HL-60 (cell line): ENCODE data around the gene EYS.

Experiments used
- TF ChIP-seq, protein P1 (sequence below): IDR thresholded peaks from 2 replicates; pipeline ENCODE4 v1.6.1; 2012; ENCODE audit warnings: low read depth; ENCODE audit not compliant: insufficient replicate concordance
- TF ChIP-seq, protein P2 (sequence below): IDR thresholded peaks from one replicate; pipeline ENCODE4 v1.5.1; 2011; ENCODE audit warnings: low read length, control low read depth, inconsistent platforms; ENCODE audit not compliant: insufficient read depth

DNA sequence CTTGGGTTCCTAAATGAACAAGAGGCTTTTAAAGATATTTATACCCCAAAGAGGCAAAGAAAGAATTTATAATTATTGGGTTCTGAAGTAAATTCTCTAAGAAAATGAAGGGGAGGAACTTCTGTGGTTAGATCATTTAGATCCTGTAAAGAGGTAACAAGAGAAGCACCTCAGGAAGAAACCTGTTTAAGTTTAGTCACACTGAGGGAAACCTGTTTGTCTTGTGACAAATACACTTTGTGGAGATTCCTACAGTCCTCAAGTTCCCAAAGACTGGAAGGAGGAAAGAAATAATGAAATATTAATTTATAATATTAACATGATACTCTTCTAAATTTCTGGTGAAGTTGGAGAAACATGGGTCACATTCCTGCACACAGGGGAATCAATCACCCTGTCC, 647.5 kb downstream of the EYS start:
- TF ChIP-seq, protein P1, sequence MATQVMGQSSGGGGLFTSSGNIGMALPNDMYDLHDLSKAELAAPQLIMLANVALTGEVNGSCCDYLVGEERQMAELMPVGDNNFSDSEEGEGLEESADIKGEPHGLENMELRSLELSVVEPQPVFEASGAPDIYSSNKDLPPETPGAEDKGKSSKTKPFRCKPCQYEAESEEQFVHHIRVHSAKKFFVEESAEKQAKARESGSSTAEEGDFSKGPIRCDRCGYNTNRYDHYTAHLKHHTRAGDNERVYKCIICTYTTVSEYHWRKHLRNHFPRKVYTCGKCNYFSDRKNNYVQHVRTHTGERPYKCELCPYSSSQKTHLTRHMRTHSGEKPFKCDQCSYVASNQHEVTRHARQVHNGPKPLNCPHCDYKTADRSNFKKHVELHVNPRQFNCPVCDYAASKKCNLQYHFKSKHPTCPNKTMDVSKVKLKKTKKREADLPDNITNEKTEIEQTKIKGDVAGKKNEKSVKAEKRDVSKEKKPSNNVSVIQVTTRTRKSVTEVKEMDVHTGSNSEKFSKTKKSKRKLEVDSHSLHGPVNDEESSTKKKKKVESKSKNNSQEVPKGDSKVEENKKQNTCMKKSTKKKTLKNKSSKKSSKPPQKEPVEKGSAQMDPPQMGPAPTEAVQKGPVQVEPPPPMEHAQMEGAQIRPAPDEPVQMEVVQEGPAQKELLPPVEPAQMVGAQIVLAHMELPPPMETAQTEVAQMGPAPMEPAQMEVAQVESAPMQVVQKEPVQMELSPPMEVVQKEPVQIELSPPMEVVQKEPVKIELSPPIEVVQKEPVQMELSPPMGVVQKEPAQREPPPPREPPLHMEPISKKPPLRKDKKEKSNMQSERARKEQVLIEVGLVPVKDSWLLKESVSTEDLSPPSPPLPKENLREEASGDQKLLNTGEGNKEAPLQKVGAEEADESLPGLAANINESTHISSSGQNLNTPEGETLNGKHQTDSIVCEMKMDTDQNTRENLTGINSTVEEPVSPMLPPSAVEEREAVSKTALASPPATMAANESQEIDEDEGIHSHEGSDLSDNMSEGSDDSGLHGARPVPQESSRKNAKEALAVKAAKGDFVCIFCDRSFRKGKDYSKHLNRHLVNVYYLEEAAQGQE: no peak
- TF ChIP-seq, protein P2, sequence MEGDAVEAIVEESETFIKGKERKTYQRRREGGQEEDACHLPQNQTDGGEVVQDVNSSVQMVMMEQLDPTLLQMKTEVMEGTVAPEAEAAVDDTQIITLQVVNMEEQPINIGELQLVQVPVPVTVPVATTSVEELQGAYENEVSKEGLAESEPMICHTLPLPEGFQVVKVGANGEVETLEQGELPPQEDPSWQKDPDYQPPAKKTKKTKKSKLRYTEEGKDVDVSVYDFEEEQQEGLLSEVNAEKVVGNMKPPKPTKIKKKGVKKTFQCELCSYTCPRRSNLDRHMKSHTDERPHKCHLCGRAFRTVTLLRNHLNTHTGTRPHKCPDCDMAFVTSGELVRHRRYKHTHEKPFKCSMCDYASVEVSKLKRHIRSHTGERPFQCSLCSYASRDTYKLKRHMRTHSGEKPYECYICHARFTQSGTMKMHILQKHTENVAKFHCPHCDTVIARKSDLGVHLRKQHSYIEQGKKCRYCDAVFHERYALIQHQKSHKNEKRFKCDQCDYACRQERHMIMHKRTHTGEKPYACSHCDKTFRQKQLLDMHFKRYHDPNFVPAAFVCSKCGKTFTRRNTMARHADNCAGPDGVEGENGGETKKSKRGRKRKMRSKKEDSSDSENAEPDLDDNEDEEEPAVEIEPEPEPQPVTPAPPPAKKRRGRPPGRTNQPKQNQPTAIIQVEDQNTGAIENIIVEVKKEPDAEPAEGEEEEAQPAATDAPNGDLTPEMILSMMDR: no peak
